PC-9 (cell line): ENCODE results near the gene MAST2.

ENCODE experiments used
- EZH2 ChIP-seq: fragments of 200-600 bp; sonication (generic); IDR thresholded peaks from 2 replicates; pipeline ENCODE4 v1.8.0; 2017; ENCODE audit warnings: antibody characterized with exemption, low read depth
- TF ChIP-seq, protein P1 (sequence below): fragments of 200-600 bp; sonication (generic); conservative IDR thresholded peaks from 2 replicates; pipeline ENCODE4 v1.6.1; 2017; ENCODE audit warnings: mixed run types, antibody characterized with exemption, mild to moderate bottlenecking, moderate library complexity

DNA sequence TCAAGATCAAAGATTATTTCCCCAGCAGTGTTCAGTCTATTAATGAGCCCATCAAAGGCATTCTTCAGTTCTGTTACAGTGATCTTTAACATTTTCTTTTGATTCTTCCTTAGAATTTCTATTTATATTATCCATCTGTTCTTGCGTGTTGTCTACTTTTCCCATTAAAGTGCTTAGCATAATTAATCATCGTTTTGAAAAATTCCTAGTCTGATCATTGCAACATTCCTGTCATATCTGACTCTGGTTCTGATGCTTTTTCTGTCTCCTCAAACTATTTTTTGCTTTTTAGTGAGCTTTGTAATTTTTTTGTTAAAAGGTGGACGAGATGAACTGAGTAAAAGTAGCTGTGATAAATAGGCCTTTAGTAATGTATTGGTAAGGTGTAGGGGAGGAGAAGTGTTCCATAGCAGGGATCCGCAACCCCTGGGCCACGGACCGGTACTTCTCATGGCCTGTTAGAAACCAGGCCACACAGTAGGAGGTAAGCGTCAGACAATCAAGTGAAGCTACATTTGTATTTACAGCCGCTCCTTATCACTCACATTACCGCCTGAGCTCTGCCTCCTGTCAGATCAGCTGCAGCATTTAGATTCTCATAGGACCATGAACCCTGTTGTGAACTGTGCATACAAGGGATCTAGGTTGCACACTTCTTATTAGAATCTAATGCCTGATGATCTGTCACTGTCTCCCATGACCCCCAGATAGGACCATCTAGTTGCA, 165.7 kb downstream of the MAST2 start:
- TF ChIP-seq, protein P1, sequence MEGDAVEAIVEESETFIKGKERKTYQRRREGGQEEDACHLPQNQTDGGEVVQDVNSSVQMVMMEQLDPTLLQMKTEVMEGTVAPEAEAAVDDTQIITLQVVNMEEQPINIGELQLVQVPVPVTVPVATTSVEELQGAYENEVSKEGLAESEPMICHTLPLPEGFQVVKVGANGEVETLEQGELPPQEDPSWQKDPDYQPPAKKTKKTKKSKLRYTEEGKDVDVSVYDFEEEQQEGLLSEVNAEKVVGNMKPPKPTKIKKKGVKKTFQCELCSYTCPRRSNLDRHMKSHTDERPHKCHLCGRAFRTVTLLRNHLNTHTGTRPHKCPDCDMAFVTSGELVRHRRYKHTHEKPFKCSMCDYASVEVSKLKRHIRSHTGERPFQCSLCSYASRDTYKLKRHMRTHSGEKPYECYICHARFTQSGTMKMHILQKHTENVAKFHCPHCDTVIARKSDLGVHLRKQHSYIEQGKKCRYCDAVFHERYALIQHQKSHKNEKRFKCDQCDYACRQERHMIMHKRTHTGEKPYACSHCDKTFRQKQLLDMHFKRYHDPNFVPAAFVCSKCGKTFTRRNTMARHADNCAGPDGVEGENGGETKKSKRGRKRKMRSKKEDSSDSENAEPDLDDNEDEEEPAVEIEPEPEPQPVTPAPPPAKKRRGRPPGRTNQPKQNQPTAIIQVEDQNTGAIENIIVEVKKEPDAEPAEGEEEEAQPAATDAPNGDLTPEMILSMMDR, result no peak
- no peak for TF ChIP-seq EZH2
